ENCODE data around the gene DOK1.

Gene DOK1

GRCh38 chr2:74534411-74534810 is 20.1 kb upstream of the DOK1 start:
- no peak for TF ChIP-seq CTCF (IDR thresholded peaks at IDR 0.05; ENCODE audit: extremely low read depth, missing control alignments)
- no peak for DNase-seq (ENCODE audit: low spot score)

GRCh38 chr2:74535440-74535965 is 19.0 kb upstream of the DOK1 start:
- TF ChIP-seq CTCF (IDR thresholded peaks at IDR 0.05; ENCODE audit: extremely low read depth, missing control alignments): no peak
- DNase-seq (ENCODE audit: low spot score): no peak

GRCh38 chr2:74536166-74536950 is 18.2 kb upstream of the DOK1 start:
- TF ChIP-seq CTCF (IDR thresholded peaks at IDR 0.05; ENCODE audit: extremely low read depth, missing control alignments): no peak
- no peak for DNase-seq (ENCODE audit: low spot score)

- DNase-seq (ENCODE audit: low spot score): no peak
Observed at GRCh38 chr2:74537140-74537539, 17.4 kb upstream of the DOK1 start.

GRCh38 chr2:74538881-74539339 is 15.6 kb upstream of the DOK1 start:
- DNase-seq (ENCODE audit: low spot score): peak; percentile 59
- no peak for TF ChIP-seq CTCF (IDR thresholded peaks at IDR 0.05; ENCODE audit: extremely low read depth, missing control alignments)

More at GRCh38 chr2:74537140-74537539, 17.4 kb upstream of the DOK1 start:
- TF ChIP-seq CTCF (IDR thresholded peaks at IDR 0.05; ENCODE audit: extremely low read depth, missing control alignments): no peak

- no peak for DNase-seq (ENCODE audit: low spot score)
- TF ChIP-seq CTCF (IDR thresholded peaks at IDR 0.05; ENCODE audit: extremely low read depth, missing control alignments): no peak
Observed at GRCh38 chr2:74540291-74540690, 14.2 kb upstream of the DOK1 start.

GRCh38 chr2:74542978-74543377 is 11.5 kb upstream of the DOK1 start:
- DNase-seq (ENCODE audit: low spot score): no peak
- no peak for TF ChIP-seq CTCF (IDR thresholded peaks at IDR 0.05; ENCODE audit: extremely low read depth, missing control alignments)
